Non-pigmented ciliary epithelial cell (primary cell): ENCODE data around the gene DNAJC10.

Experiments
- DNase-seq: peaks from one replicate; pipeline ENCODE4 v3.0.0-alpha.2; 2010; ENCODE audit warnings: low read depth

Gene DNAJC10

GRCh38 chr2:182834293-182834692 is 118.2 kb downstream of the DNAJC10 start:
- DNase-seq: no peak

GRCh38 chr2:182836451-182836850 is 120.4 kb downstream of the DNAJC10 start:
- DNase-seq: no peak
